Measurements from ENCODE around the gene TMEM11. TPM values are rescaled to one million over a fixed set of nuclear protein-coding genes. Genes with fewer than 3 reads are reported as not detected.

Gene TMEM11
- polyA plus RNA-seq, 1 experiment, result 69.5 TPM

DNA sequence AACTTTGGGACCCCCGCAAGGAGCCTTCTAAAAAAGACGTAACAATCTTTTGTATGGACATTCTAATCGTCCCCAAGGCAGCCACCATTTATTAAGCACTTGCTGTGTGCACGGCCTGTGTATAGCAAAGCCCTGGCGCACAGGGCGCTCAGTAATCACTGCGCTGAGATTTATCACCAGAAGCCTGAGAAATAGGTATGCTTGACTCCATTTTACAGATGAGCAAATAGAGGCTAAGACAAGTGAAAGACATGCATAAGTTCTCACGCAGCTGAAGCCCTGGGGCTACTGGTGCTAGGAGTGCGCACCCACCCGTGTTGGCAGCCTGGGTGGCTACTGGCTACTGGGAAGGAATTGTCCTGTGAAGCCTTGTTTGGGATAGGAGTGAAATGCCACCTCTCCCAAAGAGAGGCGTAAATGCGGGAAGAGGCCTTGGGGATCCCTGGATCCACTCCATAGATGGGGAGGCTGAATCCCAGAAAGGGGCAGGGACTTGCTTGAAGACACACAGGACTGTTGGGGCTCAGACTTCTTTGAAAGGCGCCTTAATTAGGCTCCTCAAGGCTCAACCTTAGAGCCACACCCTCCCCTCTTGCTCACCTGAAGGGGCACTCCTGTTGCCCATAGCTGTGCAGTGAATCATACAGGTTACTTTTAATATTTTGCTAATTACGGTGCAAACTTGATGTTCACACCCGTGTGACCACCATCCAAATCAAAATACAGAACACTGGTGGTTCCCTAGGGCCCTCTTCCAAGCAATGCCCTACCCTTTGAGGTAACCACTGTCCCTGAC lies 39.9 kb upstream of the TMEM11 start:
- H3K4me3 ChIP-seq (ENCODE audit: low read depth, low read length), result peak overlapping the region; percentile 76
- ChIA-PET CTCF (interaction anchor here (0.7 kb wide), 1 partner anchor 26 kb away, joined by 4 read pairs; no protein-coding TSS in a partner anchor), POLR2A (interaction anchor here (0.6 kb wide), 2 partner anchors 34 to 43 kb away, joined by 4 read pairs; no protein-coding TSS in a partner anchor)

DNA sequence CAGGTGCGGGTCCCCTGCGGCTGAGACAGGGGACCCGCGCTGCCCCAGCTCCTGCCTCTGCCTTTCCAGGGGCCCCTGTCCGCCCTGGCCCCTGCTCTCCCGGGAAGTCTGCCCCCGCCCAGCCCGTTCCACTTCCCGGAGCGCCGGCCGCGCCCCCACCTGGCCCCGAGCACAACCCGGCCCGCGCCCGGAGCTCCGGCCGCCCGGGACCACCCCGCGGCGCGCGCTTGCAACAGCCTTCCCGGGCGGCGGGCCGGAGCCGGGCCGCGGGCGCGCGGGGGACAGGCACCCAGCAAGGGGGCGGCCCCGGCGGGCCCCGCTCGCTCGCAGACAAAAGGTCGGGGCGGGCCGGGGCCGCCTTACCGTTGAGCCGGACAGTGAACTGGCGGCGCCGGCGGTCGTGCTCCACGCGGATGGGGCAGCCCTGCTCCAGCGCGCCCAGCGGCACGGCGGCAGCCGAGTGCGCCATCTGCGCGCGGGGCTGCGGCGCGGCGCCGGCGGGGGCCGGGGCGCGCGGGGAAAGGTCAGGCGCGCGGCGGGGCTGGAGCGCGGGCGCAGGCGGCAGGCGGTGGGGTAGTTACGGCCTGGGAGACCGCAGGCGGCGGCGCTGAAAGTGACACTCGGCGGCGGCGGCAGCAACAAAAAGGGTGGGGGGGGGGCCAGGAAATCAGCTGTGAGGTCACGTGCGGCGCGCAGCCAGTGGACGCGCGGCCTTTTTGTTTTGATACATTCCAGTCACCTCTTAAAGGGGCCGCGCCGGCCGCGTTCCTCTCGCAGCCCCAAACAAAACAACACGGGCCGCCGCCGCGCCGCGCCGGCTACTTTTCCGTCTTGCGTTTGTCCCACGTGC lies 39.1 kb upstream of the TMEM11 start, which contains the start of gene NATD1:
NATD1 (minus strand) TSS at position 615 of the 850 bp plus-strand sequence; CDS start at position 469, 146 bp downstream.
- POLR2A ChIA-PET, result interaction anchor here (0.6 kb wide), 2 partner anchors 33 to 43 kb away, joined by 4 read pairs; no protein-coding TSS in a partner anchor
- CTCF ChIA-PET, result interaction anchor here (0.7 to 2.0 kb wide), 3 partner anchors 26 to 124 kb away, joined by 3 to 8 read pairs (median 4); no protein-coding TSS in a partner anchor
- no peaks in the 10 kb centered on the region for H3K27me3 ChIP-seq (ENCODE audit: control insufficient read depth, insufficient read depth, low read length)
- H3K36me3 ChIP-seq (ENCODE audit: control insufficient read depth, insufficient read depth, low read length), result peaks cover 2% of the 10 kb centered on the region; the same call in 1 of the 2 replicates
- TF ChIP-seq, protein P1, sequence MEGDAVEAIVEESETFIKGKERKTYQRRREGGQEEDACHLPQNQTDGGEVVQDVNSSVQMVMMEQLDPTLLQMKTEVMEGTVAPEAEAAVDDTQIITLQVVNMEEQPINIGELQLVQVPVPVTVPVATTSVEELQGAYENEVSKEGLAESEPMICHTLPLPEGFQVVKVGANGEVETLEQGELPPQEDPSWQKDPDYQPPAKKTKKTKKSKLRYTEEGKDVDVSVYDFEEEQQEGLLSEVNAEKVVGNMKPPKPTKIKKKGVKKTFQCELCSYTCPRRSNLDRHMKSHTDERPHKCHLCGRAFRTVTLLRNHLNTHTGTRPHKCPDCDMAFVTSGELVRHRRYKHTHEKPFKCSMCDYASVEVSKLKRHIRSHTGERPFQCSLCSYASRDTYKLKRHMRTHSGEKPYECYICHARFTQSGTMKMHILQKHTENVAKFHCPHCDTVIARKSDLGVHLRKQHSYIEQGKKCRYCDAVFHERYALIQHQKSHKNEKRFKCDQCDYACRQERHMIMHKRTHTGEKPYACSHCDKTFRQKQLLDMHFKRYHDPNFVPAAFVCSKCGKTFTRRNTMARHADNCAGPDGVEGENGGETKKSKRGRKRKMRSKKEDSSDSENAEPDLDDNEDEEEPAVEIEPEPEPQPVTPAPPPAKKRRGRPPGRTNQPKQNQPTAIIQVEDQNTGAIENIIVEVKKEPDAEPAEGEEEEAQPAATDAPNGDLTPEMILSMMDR (IDR thresholded peaks at IDR 0.05; ENCODE audit: insufficient read depth, low read depth, low read length), result no peak
- DNase-seq (ENCODE audit: low read depth), result peak; percentile 22
- peak within 1 kb of the TSS; percentile 76 for H3K4me3 ChIP-seq (ENCODE audit: low read depth, low read length)

More for the DNA sequence above, 39.9 kb upstream of the TMEM11 start:
- Histone ChIP-seq H3K27me3 (ENCODE audit: control insufficient read depth, insufficient read depth, low read length) (no peaks in the 10 kb centered on the region), H3K36me3 (ENCODE audit: control insufficient read depth, insufficient read depth, low read length) (peaks cover 2% of the 10 kb centered on the region; the same call in 1 of the 2 replicates)
- DNase-seq (ENCODE audit: low read depth), result no peak
- TF ChIP-seq, protein P1 (IDR thresholded peaks at IDR 0.05; ENCODE audit: insufficient read depth, low read depth, low read length), result no peak

- POLR2A ChIA-PET, result no interaction called here
- peaks cover 2% of the 10 kb centered on the region; the same call in 1 of the 2 replicates for H3K36me3 ChIP-seq (ENCODE audit: control insufficient read depth, insufficient read depth, low read length)
- no peaks in the 10 kb centered on the region for H3K27me3 ChIP-seq (ENCODE audit: control insufficient read depth, insufficient read depth, low read length)
- peak overlapping the region; percentile 76 for H3K4me3 ChIP-seq (ENCODE audit: low read depth, low read length)
- CTCF ChIA-PET, result interaction anchor here (0.7 to 2.1 kb wide), 4 partner anchors 27 to 133 kb away, joined by 3 to 8 read pairs (median 5); no protein-coding TSS in a partner anchor
- DNase-seq (ENCODE audit: low read depth), result no peak
- TF ChIP-seq, protein P1 (IDR thresholded peaks at IDR 0.05; ENCODE audit: insufficient read depth, low read depth, low read length), result no peak
These were observed 38.4 kb upstream of the TMEM11 start for GRCh38 chr17:21252289-21252795.

DNA sequence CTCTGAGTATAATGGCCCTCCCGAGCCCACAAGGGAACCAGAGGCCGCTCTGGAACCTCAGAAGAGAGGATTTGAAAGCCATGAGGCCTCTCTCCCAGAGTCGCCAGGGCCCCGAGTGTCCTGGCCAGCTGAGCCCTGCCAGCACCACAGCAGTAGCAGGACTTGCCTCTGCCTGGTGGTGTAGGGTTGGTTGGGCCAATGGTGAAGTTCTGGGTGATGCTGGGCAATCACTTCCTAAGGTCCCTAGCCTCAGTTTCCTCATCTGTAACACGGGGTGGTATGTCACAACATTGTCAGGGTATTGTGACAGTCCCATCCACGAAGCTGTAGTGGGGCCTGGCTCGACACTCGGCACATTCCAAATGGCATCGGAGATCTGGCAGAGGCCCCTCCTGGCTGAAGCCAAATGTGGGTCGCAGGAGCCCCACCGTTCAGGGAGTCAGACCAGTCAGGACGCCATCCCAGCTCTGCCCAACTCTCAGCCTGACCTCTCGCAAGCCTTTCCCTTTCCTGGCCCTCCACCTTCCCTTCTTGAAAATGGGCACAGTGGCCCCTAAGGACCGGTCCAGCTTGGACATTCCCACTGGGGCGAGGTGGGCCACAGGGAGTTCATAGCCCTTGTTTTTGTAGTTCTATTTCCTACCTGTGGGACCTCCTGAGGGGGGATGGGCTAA lies 37.5 kb upstream of the TMEM11 start:
- no peak for DNase-seq (ENCODE audit: low read depth)
- ChIA-PET CTCF (interaction anchor here (1.1 to 2.2 kb wide), 5 partner anchors 11 to 262 kb away, joined by 3 to 8 read pairs (median 6); no protein-coding TSS in a partner anchor), POLR2A (no interaction called here)
- H3K4me3 ChIP-seq (ENCODE audit: low read depth, low read length), result peak overlapping the region; percentile 76; the same call in 1 of the 2 replicates
- peaks cover 2% of the 10 kb centered on the region for H3K36me3 ChIP-seq (ENCODE audit: control insufficient read depth, insufficient read depth, low read length)
- no peaks in the 10 kb centered on the region for H3K27me3 ChIP-seq (ENCODE audit: control insufficient read depth, insufficient read depth, low read length)
- TF ChIP-seq, protein P1 (IDR thresholded peaks at IDR 0.05; ENCODE audit: insufficient read depth, low read depth, low read length), result no peak

All from BJ (cell line).